ENCODE results near the gene ZNG1A.
"Not testable (repeated sequence)": the region's sequence is repeated elsewhere in the genome, so short reads cannot be mapped to it uniquely, and the experiment has no call there.

DNA sequence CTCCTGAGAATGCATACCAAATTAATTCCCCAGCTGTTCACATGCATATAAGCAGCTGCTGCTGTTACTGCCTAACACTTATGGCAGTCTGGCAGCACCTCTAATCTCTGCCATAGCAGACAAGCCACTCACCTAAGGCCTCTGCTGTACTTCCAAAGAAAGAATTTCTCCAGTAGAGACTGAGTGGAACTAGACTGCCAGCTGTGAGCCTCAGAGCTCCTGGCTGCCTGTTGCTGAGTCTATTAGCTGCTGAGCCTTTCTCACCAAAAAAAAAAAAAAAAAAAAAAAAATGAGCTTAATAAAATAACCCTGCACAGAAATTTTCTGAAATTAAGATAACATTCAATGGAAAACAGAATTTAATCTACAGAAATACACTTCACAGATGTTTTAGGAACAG is 27.7 kb downstream of the ZNG1A start:
- not testable (repeated sequence) for TF ChIP-seq POLR2A (IDR thresholded peaks at IDR 0.05; ENCODE audit: low read depth, low read length); POLR2AphosphoS5 (IDR thresholded peaks at IDR 0.05; ENCODE audit: low read depth, low read length); TAF1 (IDR thresholded peaks at IDR 0.05; ENCODE audit: borderline replicate concordance, low read depth, low read length)
